GM21526 (cell line): Measurements from ENCODE around the gene NR2F2.

Experiments
- ATAC-seq: cut with Tn5 transposase; IDR thresholded peaks from one replicate; pipeline ENCODE4 v1.9.1; 2021; ENCODE audit warnings: moderate library complexity; ENCODE audit not compliant: unreplicated experiment, low FRiP score

Gene NR2F2

DNA sequence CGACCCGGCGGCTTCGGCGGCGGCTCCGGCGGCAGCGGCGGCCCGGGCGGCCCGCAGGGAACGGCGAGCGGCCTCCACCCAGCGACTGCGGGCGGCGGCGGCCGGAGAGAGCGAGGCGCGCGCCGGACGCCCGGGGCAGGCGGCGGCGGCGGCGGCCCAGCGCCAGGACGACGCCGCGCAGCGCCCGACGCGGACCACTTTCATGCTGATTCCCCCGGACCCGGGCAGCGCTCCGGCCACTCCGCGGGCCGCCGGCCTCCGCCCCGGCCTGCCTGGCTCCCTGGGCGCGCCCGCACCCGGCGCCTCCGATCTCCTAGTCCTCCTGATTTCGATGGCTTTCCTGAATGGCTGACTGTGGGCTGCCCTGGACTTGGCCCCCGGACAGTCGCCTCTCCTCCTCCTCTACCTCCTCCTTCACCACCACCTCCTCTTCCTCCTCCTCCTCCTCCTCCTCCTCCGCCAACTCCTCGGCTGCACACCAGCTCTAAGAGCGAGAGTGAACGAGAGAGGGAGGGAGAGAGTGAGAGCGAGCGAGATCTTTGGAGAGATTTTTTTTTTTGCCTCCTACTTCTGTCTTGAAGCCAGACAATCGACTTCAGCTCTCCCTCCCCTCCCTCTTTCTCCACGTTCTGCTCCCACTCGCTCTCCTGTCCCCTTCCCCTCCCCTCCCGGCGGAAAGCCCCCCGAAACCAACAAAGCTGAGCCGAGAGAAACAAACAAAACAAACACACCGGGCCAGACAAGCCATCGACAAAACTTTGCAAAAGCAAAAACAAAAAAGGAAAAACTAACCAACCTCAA lies 844 bp downstream of the NR2F2 start:
- no peak for ATAC-seq

- ATAC-seq = no peak
Observed at GRCh38 chr15:96331945-96332636, 1.6 kb downstream of the NR2F2 start.

DNA sequence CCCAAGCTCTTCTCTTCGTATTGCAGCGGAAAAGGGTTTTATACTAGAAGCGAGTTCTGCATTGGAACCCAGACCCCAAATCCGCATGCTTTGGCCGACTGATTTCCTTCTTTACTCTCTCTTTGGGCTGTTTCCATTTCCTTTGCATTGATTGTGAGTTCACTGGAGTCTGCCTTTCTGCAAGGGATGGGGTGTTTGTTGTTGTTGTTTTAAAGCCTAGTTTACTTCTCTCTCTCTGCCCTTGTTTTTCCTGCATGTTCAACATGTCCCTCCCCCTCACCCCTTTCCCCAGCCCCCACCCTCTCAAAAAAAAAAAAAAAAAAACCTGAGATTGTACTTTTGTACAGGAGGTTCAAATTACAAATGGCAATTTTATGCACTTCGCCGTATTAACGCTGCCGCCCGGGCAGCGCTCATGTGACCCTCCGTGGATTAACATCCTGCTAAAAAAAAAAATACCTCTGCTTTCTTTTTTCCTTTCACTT lies 2.2 kb downstream of the NR2F2 start:
- no peak for ATAC-seq

GRCh38 chr15:96333131-96334016 lies 2.9 kb downstream of the NR2F2 start:
- no peak for ATAC-seq

DNA sequence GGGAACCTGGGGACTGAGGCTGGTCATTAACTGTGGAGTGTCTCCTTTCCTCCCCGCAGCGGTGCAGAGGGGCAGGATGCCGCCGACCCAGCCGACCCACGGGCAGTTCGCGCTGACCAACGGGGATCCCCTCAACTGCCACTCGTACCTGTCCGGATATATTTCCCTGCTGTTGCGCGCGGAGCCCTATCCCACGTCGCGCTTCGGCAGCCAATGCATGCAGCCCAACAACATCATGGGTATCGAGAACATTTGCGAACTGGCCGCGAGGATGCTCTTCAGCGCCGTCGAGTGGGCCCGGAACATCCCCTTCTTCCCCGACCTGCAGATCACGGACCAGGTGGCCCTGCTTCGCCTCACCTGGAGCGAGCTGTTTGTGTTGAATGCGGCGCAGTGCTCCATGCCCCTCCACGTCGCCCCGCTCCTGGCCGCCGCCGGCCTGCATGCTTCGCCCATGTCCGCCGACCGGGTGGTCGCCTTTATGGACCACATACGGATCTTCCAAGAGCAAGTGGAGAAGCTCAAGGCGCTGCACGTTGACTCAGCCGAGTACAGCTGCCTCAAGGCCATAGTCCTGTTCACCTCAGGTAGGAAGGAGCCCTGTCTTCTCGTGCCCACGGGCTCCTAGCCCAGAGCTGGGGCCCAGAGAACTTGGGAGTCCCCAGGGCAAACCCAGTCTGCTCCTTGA lies 3.7 kb downstream of the NR2F2 start:
- ATAC-seq = no peak

- no peak for ATAC-seq
Observed at GRCh38 chr15:96334705-96335410, 4.4 kb downstream of the NR2F2 start.

- no peak for ATAC-seq
Observed at GRCh38 chr15:96335411-96336024, 5.0 kb downstream of the NR2F2 start.

DNA sequence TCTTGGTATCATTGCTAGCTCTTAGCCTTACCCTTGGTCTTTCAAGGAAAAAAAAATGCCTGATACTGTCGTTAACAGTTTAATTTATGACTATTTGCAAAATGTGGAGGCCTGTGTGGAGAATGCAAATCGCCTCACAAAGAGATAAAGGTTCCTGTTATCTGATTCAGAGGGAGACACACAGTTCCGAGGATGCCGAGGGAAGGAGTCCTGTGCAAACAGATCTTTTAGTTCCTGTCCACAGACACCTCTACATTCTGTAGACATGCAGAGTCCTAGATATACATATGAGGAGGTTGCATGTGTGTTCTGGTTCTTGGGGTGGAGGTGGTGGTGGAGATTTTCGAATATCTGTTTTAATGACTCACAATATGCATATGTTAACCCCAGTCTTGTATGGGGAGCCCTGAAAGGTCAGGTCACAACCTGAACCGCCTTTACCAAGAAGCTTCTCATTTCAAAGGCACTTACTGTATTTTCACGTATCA lies 5.7 kb downstream of the NR2F2 start:
- no peak for ATAC-seq

GRCh38 chr15:96336596-96337364 lies 6.3 kb downstream of the NR2F2 start:
- no peak for ATAC-seq

- ATAC-seq = no peak
Observed at GRCh38 chr15:96337365-96338023, 7.0 kb downstream of the NR2F2 start.

- no peak for ATAC-seq
Observed at GRCh38 chr15:96338074-96338765, 7.7 kb downstream of the NR2F2 start.

DNA sequence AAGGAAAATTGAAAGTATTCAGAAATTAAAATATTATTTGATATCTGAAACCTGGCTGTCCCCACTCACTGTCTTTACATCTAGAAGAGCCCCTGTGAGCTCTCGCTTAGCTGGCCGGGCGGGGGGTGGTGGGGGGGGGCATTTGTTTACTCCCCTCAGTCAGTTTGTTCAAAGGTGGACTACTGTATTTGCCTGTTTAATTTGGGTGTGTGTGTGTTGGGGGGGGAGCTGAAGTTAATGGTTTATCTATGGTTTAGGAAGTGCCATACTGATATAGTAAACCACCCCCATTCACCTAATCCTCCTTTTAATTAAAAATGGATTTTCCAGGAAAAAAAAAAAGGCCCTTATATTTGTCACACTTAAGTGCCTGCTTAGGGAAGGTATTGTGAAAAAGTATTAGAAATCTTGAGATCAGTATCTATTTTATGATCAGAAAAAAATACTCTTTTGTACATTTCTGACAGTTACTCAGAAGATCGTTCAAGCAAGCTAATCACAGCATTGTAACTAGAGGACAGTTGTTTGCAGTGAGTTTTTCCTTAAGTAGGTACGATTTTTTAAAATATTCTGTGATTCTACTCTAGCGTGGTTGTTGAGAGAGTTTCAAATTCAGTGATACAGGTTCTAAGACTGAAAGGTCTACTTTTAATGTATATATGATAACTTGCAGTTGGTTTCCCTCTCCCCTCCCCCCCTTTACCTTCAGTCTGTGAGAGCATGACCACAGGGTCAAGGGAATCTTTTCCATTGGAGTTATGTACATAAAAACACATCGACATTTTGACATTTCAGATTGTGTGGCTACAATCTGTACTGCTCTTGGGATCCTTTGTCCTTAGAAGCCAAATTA lies 8.5 kb downstream of the NR2F2 start:
- ATAC-seq = no peak

DNA sequence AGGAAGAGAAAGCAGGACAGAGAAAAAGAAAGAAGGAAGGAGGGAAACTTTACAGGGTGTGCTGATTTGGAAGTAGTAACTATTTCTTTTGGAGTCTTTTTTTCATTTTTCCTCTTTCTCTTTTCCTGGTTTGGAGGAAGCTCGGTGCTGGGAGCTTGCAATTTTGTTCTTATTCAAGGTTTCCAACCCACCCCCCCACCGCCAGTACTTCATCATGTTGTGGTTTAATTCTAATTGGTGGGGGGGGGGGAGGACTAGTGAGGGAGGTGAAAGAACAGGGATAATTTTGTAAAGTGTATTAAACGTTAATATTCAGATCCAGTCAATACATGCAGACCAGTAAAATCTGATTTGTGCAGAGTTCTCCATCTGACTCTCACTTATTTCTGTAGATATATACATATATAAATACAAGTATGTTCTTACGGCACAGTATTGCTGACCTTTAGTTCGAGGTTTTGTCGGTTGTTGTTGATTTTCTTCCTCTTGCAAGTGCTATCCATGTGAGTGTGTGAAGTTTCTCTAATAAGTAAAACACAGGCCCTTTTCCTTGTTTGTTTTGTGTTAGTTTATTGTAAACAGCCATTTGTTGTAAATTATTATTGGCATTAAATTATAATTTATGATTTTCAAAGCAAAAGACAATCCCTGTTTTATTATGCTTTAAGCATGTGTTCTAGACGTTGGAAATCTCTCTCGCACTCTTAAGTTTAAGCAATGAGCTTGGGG lies 9.3 kb downstream of the NR2F2 start:
- ATAC-seq = no peak

DNA sequence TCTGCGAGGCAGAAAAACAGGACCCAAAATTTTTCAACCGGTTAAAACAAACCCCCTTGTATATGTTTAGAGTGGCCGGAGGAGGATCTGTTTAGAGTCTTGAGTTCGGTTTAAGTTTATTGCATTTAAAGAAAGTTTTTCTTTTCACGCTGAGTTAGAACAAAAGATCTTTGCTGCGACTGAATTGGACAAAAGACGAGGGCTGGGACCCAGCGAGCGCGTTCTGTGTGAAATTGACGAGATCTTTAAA lies 9.8 kb downstream of the NR2F2 start:
- no peak for ATAC-seq

DNA sequence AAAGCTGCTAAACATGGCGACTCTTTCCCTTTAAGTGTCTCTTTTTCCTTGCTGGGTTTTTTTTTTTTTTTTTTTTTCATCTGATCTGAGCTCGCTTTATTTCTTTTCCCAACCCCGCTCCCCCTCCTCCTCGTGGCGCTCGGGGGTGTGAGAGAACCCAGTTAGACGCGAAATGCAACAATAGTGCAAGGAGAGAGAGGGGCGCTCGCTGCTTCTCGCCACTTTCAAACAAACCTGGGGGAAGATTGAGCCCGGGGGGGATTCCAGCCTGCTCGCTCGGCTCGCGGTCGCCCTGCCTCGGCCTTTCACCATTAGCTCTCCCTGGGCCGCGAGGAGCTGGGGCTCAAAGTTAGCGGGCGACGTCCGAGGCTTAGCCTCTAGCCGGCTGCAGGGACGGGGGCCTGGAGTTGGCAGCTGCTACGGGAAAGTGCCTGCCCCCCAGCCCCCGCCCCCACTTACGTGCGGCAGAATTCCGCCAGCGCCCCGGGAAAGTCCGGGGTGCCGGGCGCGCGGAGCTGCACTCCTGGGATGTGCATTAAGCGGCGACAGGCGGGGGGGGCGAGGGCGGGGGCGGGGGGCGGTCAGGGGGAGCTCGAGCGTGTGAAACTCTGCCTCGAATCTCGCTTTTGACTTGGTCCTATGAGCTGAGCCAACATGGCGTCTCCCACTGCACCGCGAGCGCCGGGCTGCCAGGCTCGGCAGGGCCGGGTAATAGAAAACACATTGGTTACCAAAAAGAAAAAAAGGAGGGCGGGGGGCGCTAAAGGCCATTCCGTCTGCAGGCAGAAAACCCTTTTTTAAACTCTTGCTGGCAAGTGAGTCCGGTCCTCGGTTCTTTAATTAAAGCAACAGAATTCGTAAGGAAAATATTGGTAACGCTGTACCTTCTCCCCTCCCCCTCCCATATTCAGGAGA lies 10.4 kb downstream of the NR2F2 start:
- ATAC-seq = no peak
